ENCODE data around the gene MARCHF4. TPM values are rescaled to one million over a fixed set of nuclear protein-coding genes. Genes with fewer than 3 reads are reported as not detected.

MARCHF4 gene
- total and polyA plus RNA-seq, 2 experiments from 2014 or later: 0.13 to 0.28 TPM

DNA sequence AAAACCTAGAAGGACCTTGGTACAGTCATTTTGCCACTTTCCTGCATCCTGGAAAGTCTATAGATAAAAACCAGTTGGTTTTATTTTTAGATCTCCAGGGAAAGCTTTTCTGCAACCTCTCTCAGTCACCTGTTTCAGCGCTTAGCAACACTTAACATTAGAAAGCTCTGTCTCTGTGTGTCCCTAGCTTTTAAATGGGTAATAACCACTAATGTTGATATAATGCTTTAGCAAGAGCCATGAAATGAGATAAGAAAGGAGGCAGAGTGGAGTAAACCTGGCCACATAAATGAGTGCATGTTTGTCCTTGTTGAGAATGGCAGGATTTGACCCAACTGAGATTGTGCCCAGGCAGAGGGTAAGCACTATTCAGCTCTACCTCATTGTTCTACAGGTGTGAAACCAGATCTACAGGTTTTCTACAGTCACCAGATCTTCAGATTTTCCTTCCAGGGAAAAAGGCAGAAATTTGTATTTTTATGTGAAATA is 44.8 kb downstream of the MARCHF4 start:
- Histone ChIP-seq H3K79me2 (no peaks in the 10 kb centered on the region), H3K9me2 (replicated peaks; ENCODE audit: insufficient read depth) (no peaks in the 10 kb centered on the region), H3K9me3 (ENCODE audit: low read depth) (no peaks in the 10 kb centered on the region), H3K4me1 (ENCODE audit: insufficient read depth) (no peaks in the 10 kb centered on the region), H3K27ac (no peak overlapping the region), H3K27me3 (no peaks in the 10 kb centered on the region), H3K4me2 (no peak overlapping the region), H2AFZ (no peak overlapping the region), H4K20me1 (ENCODE audit: insufficient read depth, poor library complexity, severe bottlenecking) (no peaks in the 10 kb centered on the region), H3K4me3 (no peak overlapping the region), H3K36me3 (replicated peaks; ENCODE audit: insufficient read depth, low read depth) (no peaks in the 10 kb centered on the region)
- WGBS (ENCODE audit: low lambda C conversion rate, missing lambda C conversion rate): 59% methylated on average over 1 of the region's 1 CpG
- no peak for TF ChIP-seq EZH2 (IDR thresholded peaks at IDR 0.05; ENCODE audit: borderline replicate concordance)
- TF ChIP-seq EZH2phosphoT487 (IDR thresholded peaks at IDR 0.05; ENCODE audit: low read depth, severe bottlenecking, unreplicated experiment): no peak
- TF ChIP-seq, protein P1, sequence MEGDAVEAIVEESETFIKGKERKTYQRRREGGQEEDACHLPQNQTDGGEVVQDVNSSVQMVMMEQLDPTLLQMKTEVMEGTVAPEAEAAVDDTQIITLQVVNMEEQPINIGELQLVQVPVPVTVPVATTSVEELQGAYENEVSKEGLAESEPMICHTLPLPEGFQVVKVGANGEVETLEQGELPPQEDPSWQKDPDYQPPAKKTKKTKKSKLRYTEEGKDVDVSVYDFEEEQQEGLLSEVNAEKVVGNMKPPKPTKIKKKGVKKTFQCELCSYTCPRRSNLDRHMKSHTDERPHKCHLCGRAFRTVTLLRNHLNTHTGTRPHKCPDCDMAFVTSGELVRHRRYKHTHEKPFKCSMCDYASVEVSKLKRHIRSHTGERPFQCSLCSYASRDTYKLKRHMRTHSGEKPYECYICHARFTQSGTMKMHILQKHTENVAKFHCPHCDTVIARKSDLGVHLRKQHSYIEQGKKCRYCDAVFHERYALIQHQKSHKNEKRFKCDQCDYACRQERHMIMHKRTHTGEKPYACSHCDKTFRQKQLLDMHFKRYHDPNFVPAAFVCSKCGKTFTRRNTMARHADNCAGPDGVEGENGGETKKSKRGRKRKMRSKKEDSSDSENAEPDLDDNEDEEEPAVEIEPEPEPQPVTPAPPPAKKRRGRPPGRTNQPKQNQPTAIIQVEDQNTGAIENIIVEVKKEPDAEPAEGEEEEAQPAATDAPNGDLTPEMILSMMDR (IDR thresholded peaks at IDR 0.05; ENCODE audit: poor library complexity): no peak
- DNase-seq (ENCODE audit: low spot score): no peak

Small RNA genes lying within 50 kb of the gene (small RNA-seq; reads per million reads assigned to genes)
- gene RF00019: not detected

Other genes starting within 250 kb of the MARCHF4 start
- 10.7 and 19.9 TPM in 2 replicates for gene SMARCAL1, start 40.0 kb upstream of the MARCHF4 start, total RNA-seq
- gene SMARCAL1, start 40.0 kb upstream of the MARCHF4 start, polyA plus RNA-seq: 18.8 and 22.0 TPM in 2 replicates
- gene RPL37A, start 126.4 kb upstream of the MARCHF4 start, total RNA-seq: 1,119 and 1,301 TPM in 2 replicates
- gene RPL37A, start 126.4 kb upstream of the MARCHF4 start, polyA plus RNA-seq: 1,011 and 1,060 TPM in 2 replicates

Data from hepatocyte (in vitro differentiated cells).